Measurements from ENCODE around the gene BRSK2.

GRCh38 chr11:1510928-1511327, 121.2 kb downstream of the BRSK2 start:
- TF ChIP-seq GATA2 (CRISPR knock-in tag; IDR thresholded peaks at IDR 0.05) = no peak
- no peak for TF ChIP-seq POLR2AphosphoS5 (IDR thresholded peaks at IDR 0.05; ENCODE audit: low read depth, low read length)
